ENCODE data around the gene GRPR.

Gene GRPR

DNA sequence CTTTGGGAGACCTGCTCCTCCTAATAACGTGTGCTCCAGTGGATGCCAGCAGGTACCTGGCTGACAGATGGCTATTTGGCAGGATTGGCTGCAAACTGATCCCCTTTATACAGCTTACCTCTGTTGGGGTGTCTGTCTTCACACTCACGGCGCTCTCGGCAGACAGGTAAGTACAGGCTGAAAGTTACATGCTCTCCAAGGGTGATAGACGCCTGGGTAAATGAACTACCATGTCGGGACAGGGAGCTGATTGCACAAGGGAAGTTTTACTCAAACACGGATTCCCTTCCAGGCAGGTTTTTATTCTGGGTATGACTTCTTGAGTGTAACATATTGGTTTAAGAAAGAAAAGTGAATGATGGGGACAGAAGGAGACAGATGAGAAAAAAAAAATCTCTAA, 836 bp downstream of the GRPR start:
- Histone ChIP-seq H3K4me3 (ENCODE audit: low read depth, low read length) (no peak overlapping the region), H3K27ac (ENCODE audit: extremely low read depth, low read depth, low read length) (no peak overlapping the region), H3K36me3 (ENCODE audit: control insufficient read depth in 2 of 2, insufficient read depth in 1 of 2, low read length in 2 of 2) (no peaks in the 10 kb centered on the region), H3K9me3 (ENCODE audit: control insufficient read depth, insufficient read depth, low read depth, low read length) (no peaks in the 10 kb centered on the region), H3K4me1 (ENCODE audit: control insufficient read depth, insufficient read depth, low read length) (no peaks in the 10 kb centered on the region)
- ChIA-PET CTCF (interaction anchor here (0.6 to 3.7 kb wide), 5 partner anchors 15 to 1127 kb away, joined by 3 to 14 read pairs (median 3); no protein-coding TSS in a partner anchor), POLR2A (no interaction called here)
- no peak for TF ChIP-seq OVOL3 (tag by site-specific recombination; IDR thresholded peaks at IDR 0.05)
- TF ChIP-seq, protein P1, sequence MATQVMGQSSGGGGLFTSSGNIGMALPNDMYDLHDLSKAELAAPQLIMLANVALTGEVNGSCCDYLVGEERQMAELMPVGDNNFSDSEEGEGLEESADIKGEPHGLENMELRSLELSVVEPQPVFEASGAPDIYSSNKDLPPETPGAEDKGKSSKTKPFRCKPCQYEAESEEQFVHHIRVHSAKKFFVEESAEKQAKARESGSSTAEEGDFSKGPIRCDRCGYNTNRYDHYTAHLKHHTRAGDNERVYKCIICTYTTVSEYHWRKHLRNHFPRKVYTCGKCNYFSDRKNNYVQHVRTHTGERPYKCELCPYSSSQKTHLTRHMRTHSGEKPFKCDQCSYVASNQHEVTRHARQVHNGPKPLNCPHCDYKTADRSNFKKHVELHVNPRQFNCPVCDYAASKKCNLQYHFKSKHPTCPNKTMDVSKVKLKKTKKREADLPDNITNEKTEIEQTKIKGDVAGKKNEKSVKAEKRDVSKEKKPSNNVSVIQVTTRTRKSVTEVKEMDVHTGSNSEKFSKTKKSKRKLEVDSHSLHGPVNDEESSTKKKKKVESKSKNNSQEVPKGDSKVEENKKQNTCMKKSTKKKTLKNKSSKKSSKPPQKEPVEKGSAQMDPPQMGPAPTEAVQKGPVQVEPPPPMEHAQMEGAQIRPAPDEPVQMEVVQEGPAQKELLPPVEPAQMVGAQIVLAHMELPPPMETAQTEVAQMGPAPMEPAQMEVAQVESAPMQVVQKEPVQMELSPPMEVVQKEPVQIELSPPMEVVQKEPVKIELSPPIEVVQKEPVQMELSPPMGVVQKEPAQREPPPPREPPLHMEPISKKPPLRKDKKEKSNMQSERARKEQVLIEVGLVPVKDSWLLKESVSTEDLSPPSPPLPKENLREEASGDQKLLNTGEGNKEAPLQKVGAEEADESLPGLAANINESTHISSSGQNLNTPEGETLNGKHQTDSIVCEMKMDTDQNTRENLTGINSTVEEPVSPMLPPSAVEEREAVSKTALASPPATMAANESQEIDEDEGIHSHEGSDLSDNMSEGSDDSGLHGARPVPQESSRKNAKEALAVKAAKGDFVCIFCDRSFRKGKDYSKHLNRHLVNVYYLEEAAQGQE (tag by site-specific recombination; IDR thresholded peaks at IDR 0.05) = no peak
- TF ChIP-seq ZNF2 (tag by site-specific recombination; IDR thresholded peaks at IDR 0.05) = no peak
- no peak for TF ChIP-seq ZNF629 (tag by site-specific recombination; IDR thresholded peaks at IDR 0.05)
- TF ChIP-seq SP7 (tag by site-specific recombination; IDR thresholded peaks at IDR 0.05) = no peak
- no peak for TF ChIP-seq ZNF549 (tag by site-specific recombination; IDR thresholded peaks at IDR 0.05)
- TF ChIP-seq ZFHX2 (tag by site-specific recombination; conservative IDR thresholded peaks at IDR 0.05) = no peak
- no peak for TF ChIP-seq ZBTB1 (tag by site-specific recombination; IDR thresholded peaks at IDR 0.05)
- no peak for TF ChIP-seq ZNF341 (tag by site-specific recombination; IDR thresholded peaks at IDR 0.05; ENCODE audit: low read depth)
- no peak for TF ChIP-seq ZNF302 (tag by site-specific recombination; IDR thresholded peaks at IDR 0.05; ENCODE audit: low read depth)
- TF ChIP-seq, protein P2, sequence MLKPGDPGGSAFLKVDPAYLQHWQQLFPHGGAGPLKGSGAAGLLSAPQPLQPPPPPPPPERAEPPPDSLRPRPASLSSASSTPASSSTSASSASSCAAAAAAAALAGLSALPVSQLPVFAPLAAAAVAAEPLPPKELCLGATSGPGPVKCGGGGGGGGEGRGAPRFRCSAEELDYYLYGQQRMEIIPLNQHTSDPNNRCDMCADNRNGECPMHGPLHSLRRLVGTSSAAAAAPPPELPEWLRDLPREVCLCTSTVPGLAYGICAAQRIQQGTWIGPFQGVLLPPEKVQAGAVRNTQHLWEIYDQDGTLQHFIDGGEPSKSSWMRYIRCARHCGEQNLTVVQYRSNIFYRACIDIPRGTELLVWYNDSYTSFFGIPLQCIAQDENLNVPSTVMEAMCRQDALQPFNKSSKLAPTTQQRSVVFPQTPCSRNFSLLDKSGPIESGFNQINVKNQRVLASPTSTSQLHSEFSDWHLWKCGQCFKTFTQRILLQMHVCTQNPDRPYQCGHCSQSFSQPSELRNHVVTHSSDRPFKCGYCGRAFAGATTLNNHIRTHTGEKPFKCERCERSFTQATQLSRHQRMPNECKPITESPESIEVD (tag by site-specific recombination; IDR thresholded peaks at IDR 0.05) = no peak
- no peak for TF ChIP-seq ZNF138 (tag by site-specific recombination; IDR thresholded peaks at IDR 0.05; ENCODE audit: borderline replicate concordance)
- no peak for TF ChIP-seq MZF1 (tag by site-specific recombination; IDR thresholded peaks at IDR 0.05; ENCODE audit: borderline replicate concordance)

DNA sequence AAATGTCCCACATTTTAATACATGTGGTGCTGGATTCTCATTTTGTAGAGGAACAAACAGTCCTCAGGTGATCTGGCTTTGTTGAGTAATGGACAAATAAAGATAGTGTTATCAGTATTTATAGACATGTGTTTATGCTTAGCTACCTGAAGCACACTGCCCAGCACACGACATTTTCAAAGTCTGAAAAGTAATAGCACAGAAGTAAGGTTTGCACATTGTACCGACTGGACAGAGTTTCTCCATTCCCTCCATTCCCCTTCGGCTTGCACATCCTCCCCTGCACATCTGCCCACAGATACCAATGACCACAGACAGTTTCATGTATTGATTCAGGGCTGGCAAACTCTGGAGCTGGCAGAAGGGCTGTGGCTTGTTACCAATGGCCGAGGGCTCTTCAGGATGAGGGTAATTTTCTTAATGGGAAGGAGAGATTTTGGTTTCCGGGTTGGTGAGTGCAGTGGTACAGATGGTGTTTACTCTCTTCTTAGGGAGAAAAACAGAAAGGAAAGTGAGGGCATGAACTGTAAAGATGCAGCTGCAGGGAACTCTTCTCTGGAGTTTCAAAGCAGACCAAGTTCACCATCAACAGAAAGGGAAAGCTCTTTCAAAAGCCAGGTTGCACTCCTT, 2.3 kb downstream of the GRPR start:
- ChIA-PET CTCF (interaction anchor here (0.6 to 3.7 kb wide), 4 partner anchors 86 to 1469 kb away, joined by 3 to 14 read pairs (median 6); no protein-coding TSS in a partner anchor), POLR2A (no interaction called here)
- TF ChIP-seq, protein P3, sequence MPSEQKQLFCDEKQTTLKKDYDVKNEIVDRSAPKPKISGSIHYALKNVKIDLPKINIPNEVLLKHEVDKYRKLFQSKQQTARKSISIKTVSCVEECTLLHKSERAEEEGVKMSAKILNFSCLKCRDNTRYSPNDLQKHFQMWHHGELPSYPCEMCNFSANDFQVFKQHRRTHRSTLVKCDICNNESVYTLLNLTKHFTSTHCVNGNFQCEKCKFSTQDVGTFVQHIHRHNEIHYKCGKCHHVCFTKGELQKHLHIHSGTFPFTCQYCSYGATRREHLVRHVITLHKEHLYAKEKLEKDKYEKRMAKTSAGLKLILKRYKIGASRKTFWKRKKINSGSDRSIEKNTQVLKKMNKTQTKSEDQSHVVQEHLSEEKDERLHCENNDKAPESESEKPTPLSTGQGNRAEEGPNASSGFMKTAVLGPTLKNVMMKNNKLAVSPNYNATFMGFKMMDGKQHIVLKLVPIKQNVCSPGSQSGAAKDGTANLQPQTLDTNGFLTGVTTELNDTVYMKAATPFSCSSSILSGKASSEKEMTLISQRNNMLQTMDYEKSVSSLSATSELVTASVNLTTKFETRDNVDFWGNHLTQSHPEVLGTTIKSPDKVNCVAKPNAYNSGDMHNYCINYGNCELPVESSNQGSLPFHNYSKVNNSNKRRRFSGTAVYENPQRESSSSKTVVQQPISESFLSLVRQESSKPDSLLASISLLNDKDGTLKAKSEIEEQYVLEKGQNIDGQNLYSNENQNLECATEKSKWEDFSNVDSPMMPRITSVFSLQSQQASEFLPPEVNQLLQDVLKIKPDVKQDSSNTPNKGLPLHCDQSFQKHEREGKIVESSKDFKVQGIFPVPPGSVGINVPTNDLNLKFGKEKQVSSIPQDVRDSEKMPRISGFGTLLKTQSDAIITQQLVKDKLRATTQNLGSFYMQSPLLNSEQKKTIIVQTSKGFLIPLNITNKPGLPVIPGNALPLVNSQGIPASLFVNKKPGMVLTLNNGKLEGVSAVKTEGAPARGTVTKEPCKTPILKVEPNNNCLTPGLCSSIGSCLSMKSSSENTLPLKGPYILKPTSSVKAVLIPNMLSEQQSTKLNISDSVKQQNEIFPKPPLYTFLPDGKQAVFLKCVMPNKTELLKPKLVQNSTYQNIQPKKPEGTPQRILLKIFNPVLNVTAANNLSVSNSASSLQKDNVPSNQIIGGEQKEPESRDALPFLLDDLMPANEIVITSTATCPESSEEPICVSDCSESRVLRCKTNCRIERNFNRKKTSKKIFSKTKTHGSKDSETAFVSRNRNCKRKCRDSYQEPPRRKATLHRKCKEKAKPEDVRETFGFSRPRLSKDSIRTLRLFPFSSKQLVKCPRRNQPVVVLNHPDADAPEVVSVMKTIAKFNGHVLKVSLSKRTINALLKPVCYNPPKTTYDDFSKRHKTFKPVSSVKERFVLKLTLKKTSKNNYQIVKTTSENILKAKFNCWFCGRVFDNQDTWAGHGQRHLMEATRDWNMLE (tag by site-specific recombination; conservative IDR thresholded peaks at IDR 0.05; ENCODE audit: low read depth) = no peak
- TF ChIP-seq RBAK (tag by site-specific recombination; IDR thresholded peaks at IDR 0.05) = no peak
- TF ChIP-seq OVOL3 (tag by site-specific recombination; IDR thresholded peaks at IDR 0.05) = no peak
- no peak for TF ChIP-seq ZNF600 (tag by site-specific recombination; IDR thresholded peaks at IDR 0.05)
- no peak for TF ChIP-seq ZBTB48 (tag by site-specific recombination; IDR thresholded peaks at IDR 0.05)
- no peak for TF ChIP-seq KLF1 (tag by site-specific recombination; IDR thresholded peaks at IDR 0.05)
- TF ChIP-seq OSR2 (tag by site-specific recombination; IDR thresholded peaks at IDR 0.05) = no peak
- no peak for TF ChIP-seq YY1 (tag by site-specific recombination; IDR thresholded peaks at IDR 0.05)
- TF ChIP-seq, protein P4, sequence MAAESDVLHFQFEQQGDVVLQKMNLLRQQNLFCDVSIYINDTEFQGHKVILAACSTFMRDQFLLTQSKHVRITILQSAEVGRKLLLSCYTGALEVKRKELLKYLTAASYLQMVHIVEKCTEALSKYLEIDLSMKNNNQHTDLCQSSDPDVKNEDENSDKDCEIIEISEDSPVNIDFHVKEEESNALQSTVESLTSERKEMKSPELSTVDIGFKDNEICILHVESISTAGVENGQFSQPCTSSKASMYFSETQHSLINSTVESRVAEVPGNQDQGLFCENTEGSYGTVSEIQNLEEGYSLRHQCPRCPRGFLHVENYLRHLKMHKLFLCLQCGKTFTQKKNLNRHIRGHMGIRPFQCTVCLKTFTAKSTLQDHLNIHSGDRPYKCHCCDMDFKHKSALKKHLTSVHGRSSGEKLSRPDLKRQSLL (tag by site-specific recombination; IDR thresholded peaks at IDR 0.05) = no peak
- TF ChIP-seq, protein P5, sequence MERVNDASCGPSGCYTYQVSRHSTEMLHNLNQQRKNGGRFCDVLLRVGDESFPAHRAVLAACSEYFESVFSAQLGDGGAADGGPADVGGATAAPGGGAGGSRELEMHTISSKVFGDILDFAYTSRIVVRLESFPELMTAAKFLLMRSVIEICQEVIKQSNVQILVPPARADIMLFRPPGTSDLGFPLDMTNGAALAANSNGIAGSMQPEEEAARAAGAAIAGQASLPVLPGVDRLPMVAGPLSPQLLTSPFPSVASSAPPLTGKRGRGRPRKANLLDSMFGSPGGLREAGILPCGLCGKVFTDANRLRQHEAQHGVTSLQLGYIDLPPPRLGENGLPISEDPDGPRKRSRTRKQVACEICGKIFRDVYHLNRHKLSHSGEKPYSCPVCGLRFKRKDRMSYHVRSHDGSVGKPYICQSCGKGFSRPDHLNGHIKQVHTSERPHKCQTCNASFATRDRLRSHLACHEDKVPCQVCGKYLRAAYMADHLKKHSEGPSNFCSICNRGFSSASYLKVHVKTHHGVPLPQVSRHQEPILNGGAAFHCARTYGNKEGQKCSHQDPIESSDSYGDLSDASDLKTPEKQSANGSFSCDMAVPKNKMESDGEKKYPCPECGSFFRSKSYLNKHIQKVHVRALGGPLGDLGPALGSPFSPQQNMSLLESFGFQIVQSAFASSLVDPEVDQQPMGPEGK (tag by site-specific recombination; IDR thresholded peaks at IDR 0.05) = no peak

More for the DNA sequence above, 2.3 kb downstream of the GRPR start:
- Histone ChIP-seq H3K36me3 (ENCODE audit: control insufficient read depth in 2 of 2, insufficient read depth in 1 of 2, low read length in 2 of 2) (no peaks in the 10 kb centered on the region), H3K4me3 (ENCODE audit: low read depth, low read length) (no peak overlapping the region), H3K4me1 (ENCODE audit: control insufficient read depth, insufficient read depth, low read length) (no peaks in the 10 kb centered on the region), H3K27ac (ENCODE audit: extremely low read depth, low read depth, low read length) (no peak overlapping the region), H3K9me3 (ENCODE audit: control insufficient read depth, insufficient read depth, low read depth, low read length) (no peaks in the 10 kb centered on the region)
